Sigmoid colon (tissue), 3 donors: ENCODE data around the gene VIPR2.

Source experiments
- POLR2A ChIP-seq, 2 donors: fragments of 450-650 bp; IDR thresholded peaks; one replicate each; pipeline ENCODE4 v1.6.1; 2016; ENCODE audit warnings: antibody characterized with exemption in 2 of 2, mild to moderate bottlenecking in 2 of 2, moderate library complexity in 2 of 2
- TF ChIP-seq, protein P1 (sequence below), 4 experiments: fragments of 450-650 bp in 3 of 4; fragments of 200-600 bp in 1 of 4; IDR thresholded peaks; one replicate each; pipeline ENCODE4 v1.5.1; 2016 to 2019; ENCODE audit warnings: antibody characterized with exemption in 4 of 4, mild to moderate bottlenecking in 3 of 4, moderate library complexity in 2 of 4

DNA sequence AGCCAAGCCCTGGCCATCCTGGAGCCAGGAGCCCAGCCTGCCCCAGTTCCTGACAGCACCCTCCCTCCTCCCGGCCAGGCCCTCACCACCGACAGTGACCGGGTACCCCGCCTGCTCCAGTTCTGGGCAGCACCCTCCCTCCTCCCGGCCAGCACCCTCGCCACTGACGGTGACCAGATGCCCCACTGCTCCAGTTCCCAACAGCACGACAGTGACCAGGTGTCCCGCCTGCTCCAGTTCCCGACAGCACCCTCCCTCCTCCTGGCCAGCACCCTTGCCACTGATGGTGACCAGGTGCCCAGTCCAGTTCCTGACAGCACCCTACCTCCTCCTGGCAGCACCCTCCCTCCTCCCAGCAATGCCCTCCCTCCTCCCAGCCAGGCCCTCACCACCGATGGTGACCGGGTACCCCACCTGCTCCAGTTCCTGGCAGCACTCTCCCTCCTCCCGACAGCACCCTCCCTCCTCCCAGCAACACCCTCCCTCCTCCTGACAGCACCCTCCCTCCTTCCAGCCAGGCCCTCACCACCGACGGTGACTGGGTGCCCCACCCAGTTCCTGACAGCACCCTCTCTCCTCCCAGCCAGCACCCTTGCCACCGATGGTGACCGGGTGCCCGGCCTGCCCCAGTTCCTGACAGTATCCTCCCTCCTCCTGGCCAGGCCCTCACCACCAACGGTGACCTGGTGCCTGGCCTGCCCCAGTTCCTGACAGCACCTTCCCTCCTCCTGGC lies 40.3 kb downstream of the VIPR2 start:
- no peak for TF ChIP-seq POLR2A (IDR thresholded peaks at IDR 0.05)
- TF ChIP-seq, protein P1, sequence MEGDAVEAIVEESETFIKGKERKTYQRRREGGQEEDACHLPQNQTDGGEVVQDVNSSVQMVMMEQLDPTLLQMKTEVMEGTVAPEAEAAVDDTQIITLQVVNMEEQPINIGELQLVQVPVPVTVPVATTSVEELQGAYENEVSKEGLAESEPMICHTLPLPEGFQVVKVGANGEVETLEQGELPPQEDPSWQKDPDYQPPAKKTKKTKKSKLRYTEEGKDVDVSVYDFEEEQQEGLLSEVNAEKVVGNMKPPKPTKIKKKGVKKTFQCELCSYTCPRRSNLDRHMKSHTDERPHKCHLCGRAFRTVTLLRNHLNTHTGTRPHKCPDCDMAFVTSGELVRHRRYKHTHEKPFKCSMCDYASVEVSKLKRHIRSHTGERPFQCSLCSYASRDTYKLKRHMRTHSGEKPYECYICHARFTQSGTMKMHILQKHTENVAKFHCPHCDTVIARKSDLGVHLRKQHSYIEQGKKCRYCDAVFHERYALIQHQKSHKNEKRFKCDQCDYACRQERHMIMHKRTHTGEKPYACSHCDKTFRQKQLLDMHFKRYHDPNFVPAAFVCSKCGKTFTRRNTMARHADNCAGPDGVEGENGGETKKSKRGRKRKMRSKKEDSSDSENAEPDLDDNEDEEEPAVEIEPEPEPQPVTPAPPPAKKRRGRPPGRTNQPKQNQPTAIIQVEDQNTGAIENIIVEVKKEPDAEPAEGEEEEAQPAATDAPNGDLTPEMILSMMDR (IDR thresholded peaks at IDR 0.05), result no peak
